ENCODE data around the gene CCND2.

CCND2 gene

DNA sequence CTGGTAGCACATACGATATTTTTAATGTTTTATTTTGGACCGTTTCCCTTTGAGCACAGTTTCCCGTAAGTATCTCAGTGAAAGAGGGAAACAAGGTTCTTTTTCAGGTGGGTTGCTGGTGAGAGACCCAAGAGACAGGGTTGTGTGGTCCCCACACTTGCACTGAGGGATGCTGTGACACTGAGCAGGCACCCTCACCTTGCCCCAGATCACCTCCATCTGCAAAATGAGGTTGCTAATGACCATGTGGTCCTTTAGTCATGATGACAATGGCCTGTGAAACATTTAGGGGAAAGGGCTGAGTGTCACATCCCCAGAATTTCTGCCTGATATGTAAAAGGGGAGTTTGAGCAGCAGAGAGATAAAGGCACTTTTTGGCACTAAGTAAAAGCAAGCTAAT lies 4.3 kb downstream of the CCND2 start:
- DNase-seq, result peak; percentile 35

DNA sequence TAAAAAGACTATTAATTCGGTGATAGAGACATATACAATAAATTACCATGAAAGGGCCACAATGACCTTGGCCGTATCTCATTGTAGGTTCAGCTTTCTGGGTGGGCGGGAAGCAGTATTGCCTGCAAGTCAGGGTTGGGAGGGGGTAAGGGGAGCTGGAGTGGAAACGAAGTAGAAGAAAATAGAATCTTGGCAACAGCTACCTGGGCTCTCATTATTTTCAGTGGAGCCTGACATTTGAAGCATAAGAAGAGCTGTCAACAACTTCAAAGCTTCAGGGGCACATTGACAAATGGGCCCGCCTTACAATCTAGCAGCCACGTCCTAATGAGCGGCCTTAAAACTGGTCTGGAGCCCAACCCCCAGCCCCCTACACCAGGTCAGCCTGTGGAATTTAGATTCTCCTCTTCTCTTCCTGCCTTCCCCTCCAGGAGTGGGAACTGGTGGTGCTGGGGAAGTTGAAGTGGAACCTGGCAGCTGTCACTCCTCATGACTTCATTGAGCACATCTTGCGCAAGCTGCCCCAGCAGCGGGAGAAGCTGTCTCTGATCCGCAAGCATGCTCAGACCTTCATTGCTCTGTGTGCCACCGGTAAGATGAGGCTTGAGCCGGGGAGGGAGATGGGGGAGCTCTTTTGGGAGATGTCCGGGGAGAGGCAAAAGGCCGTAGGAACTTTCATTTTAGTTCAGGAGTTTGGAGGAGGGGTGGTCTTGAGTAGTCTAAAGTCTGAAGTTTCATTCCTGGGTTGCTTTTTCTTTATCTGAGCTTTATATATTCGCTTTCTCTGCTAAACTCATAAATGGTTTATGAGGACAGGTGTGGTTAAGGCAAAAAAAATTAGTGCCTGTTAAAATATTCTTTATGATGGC lies 5.0 kb downstream of the CCND2 start:
- peak; percentile 73 for DNase-seq

DNA sequence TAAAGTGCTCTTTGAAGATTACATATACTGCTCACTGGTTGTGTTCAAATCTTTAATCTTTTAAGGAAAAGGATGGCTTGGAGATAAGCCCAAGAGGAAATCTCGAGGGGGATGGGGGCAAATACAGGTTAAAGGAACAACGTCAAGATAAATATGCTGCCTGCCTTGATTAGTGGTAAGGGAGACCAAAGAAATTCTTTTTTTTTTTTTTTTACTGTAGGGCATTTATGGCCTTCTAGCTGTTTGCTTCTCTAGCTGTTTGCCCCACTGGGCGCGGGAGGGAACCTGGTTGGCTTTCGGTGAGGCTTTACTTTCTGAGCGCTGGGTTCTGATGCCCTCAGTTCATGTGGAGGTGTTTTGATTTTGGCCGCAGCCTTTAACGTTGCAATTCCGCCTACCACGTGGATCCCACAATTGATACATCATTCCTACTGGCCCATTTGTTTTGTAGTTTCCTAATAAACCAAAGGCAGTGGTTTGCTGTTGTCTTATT lies 5.7 kb downstream of the CCND2 start:
- DNase-seq, result peak; percentile 31

- peak; percentile 61 for DNase-seq
These were observed 7.0 kb downstream of the CCND2 start for GRCh38 chr12:4280351-4281163.

GRCh38 chr12:4281173-4281654 lies 7.7 kb downstream of the CCND2 start:
- DNase-seq, result peak; percentile 49

- peak; percentile 44 for DNase-seq
These were observed 8.7 kb downstream of the CCND2 start for GRCh38 chr12:4282103-4282891.

DNA sequence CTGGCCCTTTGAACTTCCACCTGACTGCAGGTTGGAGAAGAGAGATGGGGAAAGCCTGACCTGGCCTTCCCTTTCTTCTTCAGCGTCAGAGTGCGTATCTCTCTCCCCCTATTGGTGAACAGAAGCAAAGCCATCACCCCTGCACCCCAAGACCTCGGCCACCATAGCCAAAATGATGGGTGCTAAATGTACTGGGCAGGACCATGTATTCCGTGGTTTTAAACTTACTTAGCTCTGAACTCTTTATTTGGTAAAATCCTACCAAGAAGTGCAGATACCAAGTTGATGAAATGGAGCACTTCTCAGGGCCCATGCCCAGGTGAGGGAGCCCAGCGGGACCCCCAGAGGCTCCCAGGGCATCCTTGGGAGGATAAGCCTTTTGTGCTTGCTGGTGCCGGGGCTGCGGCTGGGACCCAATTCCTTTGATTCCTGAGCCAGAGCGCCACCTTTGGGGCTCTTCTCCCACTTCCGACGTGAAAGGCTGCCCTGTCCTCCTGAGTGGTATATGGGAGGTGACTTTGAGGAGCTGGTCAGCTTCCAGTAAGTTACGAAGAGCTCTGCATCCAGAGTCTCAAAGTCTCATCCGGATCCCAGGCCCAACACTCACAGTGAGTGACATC lies 9.4 kb downstream of the CCND2 start:
- DNase-seq, result peak; percentile 56

DNA sequence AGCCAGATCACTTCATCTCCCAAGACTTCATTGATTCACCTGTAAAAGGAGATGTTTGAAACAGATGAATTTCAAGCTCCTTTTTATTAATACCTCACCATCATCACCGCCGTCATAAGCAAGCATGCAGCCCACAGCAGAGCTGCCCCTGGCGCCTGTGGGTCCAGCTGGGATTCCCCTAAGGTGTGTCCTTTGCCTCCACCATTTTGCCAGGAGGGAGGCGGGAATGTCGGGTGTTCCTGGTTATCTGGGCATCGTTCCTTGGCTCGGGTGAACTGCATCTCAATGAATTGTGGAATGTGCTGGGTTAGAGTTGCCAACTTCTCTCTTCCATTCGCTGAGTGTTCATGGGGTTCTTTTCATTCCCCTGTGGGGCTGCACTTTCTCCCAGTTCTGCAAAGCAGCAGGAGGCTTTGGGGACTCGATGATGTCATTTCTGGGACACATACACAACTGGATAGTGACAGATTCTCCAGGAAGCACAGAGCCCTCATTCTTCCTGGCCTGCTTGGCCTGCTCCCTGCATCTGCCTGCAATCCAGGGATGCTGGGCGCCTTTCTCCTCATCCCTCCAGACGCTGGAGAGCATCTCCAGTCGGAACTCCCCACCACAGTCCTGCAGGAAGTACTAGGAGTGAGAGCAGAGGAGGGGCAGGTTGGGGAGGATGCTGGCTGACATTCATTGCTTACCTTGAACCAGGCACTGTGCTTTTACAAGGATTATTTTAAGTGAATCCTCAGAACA lies 10.1 kb downstream of the CCND2 start:
- peak; percentile 48 for DNase-seq

- peak; percentile 38 for DNase-seq
These were observed 10.7 kb downstream of the CCND2 start for GRCh38 chr12:4284306-4284705.

DNA sequence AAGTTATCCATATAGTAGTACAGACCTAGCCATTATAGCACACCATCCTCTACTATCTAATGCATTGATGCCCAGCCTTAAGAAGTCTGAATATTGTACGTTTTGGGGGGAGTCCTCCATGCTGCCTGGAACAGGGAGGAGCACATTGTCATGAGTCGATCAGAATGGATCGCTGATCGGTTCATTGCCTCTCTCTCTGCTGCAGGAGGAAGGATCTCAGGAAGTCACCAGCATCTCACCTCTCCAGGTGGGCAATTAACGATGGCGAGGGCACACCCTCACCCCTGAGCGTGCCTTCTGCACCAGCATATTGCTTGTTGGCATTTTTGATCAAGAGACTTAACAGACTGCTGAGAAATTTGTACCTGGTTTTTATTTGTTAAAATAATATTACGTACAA lies 11.5 kb downstream of the CCND2 start:
- DNase-seq, result no peak

GRCh38 chr12:4286228-4286627 lies 12.7 kb downstream of the CCND2 start:
- no peak for DNase-seq

- DNase-seq, result no peak
These were observed 13.3 kb downstream of the CCND2 start for GRCh38 chr12:4286771-4287317.

GRCh38 chr12:4287325-4288211 lies 14.0 kb downstream of the CCND2 start:
- DNase-seq, result peak; percentile 27

DNA sequence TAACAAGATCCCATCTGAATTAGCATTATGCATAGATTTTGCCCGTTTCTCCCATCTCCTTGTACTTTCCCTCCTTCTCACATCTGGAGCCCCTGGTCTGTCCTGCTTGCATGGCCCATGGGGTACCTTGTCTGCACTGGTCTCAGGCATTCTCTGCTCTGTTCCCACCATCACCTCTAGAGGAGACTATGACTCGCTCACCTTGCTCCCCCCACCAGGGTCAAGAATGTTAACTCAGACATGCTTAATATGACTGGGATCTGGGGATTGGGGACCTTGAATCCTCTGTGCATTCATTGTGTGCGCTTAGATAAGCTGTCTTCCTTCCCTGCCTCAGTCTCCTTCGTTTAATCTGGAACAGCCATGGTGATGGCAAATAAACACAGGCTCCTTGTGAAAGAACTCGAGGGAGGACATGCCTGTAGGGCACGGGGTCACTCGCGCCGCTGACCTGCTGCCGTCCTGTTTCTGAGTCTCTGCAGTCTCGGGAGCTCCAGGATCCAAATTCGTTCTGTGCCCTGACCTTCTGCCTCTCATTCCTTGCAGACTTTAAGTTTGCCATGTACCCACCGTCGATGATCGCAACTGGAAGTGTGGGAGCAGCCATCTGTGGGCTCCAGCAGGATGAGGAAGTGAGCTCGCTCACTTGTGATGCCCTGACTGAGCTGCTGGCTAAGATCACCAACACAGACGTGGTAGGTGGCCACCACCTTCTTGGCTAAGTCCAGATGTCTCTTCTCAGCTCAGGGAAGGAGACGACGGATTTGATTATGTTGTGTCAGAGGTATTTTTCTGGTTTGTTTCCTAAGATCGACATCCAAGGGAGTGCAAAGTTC lies 15.0 kb downstream of the CCND2 start:
- peak; percentile 58 for DNase-seq

GRCh38 chr12:4289231-4289878 lies 15.8 kb downstream of the CCND2 start:
- peak; percentile 52 for DNase-seq

DNA sequence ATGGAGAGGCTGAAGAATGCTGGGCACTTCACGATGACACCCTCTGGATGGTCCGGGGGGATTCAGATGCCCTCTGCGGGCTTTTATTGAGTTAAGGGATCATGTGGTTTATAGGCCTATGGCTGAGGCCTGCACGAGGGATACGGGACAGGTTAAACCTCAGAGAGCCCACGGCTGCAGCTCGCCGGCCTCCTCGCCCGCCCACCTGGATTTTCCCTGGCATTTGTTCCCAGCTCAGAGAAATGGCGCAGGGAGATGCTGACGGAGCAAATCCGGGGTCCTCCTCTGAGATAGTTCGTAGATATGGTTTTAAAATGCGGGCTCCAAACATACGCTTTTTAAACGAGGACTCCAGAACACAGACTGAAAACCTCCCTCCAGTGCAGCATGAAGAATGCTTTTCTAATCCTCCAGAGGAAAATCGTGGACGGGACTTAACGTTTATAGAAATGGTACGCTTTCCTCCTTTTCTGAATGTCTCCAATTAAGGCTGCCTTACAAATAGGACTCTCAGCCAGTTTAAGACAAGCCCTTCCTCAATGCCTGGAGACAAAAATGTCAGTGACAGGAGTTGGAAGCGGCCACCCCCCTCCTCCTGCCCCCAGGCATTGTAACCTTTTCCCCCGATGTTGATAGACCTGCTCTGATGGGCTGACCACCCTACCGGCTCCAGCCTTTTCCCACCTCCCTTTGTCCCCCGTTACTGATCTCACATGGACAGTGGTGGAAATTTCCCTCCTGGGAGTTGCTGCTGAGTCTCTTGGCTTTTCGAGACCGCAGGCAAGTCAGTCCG lies 16.6 kb downstream of the CCND2 start:
- DNase-seq, result peak; percentile 32

GRCh38 chr12:4292341-4293073 lies 18.9 kb downstream of the CCND2 start:
- DNase-seq, result no peak

Data from islet precursor cell (in vitro differentiated cells).